GM21515 (cell line): ENCODE data around the gene SMG9.
"Not testable (repeated sequence)": the region's sequence is repeated elsewhere in the genome, so short reads cannot be mapped to it uniquely, and the experiment has no call there.

ENCODE experiments used
- ATAC-seq: cut with Tn5 transposase; IDR thresholded peaks from one replicate; pipeline ENCODE4 v1.9.1; 2021; ENCODE audit not compliant: unreplicated experiment

SMG9 gene

DNA sequence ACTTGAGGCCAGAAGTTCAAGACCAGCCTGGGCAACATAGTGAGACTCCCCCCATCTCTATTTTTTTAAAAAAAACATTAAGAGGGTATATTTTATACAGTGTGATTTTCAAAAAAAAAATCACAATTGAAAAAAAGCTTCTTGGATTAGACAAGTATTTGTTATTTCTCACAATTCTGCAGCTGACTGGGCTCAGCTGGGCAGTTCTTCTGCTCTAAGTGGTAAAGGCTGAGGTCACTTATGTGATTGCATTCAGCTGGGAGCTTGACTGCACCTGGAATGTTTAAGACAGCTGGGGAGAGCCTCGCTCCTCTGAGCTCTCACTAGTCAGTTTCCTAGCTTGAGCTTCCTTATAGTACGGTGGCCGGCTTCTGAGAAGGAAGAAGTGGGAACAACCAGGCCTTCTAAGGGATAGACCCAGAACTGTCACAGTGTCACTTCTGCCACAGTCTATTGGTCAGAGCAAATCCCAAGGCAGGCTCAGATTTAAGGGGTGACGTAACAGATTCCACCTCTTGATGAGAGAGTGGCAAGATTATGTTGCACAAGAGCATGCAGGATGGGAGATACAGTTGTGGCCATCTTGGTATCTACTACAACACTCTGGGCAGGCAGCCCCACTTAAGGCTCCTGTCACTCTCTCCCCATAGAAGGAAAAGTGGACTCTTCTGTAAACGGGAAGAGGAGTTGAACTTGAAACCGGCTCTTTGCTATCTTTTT, 58.6 kb downstream of the SMG9 start:
- no peak for ATAC-seq

DNA sequence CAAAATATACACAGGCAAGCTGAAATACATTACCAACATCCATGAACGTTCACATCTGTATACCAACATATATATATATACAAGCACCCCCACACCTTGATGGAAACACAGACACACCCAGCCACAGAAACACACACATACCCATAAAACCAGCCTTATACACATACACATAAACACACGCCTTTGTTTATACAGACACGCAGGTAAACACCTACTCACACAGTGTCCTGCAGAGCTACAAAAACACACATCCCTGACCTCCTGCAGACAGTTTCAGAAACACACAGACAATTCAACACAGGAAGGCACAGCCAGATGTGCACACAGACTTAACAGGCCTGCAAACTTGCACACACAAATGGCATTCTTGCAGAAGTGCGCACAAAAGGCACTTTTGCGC, 60.2 kb downstream of the SMG9 start:
- no peak for ATAC-seq

DNA sequence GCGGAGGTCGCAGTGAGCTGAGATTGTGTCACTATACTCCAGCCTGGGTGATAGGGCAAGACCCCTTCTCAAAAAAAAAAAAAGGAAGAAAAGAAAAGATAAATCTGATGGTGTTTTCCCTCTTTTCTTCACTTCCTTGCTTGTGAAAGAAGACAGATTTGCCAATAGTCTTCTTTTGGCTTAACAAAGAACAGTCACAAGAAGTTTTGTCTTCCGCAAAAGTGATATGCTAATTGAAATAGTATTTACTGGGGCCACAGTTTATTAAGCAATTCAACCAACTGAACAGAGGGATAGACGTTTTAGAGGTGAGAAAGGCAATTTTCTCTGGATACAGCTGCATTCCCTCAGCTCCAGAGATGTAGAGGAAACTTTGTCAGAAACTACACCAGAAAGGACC, 61.9 kb downstream of the SMG9 start:
- ATAC-seq: no peak

DNA sequence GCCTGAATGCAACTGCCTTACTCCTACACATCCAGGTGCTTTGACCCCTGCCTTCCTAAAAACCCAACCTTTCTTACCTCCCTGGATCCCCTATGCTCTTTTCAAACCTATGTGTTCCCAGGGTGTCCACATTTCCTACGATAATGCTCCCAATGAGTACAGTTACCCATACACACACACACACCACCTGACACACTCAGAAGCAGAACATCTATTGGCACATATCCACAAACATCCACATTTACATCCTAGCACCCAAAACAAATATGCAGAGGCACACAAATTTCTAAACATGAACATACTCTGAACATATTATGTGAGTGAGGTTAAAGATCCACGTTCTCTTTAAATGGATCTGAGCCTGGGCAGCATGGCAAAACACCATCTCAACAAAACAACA, 62.4 kb downstream of the SMG9 start:
- no peak for ATAC-seq

DNA sequence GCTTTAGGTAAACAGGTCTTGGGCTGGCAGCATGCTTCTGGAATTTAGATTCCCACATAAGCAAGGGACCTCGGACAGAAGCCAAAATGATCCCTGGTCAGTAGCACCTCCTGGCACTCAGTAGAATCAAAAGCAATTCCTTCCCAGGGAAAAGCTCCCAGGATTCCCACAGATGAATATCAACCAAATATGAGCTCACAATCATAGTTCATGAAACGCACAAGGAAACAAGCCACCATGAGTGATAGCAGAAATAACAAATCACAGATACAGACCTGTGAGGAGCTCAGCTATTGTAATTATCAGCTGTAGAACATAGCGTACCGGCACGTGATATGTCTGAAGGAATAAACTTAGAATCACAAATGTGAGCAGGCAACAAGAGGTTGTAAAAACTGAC, 63.0 kb downstream of the SMG9 start:
- no peak for ATAC-seq

DNA sequence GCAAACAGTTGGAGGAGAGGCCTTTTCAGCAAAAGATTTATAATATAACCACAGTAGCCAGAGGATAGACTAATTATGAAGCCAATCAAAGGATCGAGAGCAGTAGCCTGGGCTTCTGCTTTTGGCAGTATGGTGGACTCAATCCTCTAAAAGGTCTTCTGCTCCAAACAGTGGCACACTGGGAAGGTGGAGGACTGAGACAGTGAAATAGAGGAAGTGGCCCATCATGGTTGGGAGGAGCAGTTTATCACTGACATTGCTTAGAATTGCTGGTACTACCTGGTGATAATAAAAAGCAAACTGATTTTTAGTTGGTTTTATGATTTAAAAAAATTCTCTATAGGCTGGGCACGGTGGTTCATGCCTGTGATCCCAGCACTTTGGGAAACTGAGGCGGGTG, 63.9 kb downstream of the SMG9 start:
- no peak for ATAC-seq

DNA sequence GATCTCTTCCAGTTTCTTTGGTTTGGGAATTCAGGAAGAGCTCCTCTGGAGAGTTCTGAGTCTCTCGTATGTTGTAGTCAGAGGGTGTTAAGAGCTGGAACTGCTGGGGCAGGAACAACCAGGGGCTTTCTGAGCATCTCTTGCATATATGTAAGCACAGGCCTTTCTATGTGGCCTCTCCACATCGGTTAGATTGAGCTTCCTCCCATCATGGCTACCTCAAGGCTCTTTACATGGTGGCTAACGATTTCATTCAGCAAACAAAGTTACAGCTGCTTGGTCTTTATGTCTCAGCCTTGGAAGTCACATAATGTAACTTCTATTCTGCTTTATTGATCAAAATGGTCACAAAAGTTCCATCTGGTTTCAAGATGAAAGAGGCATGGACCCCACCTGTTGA, 64.3 kb downstream of the SMG9 start:
- no peak for ATAC-seq

DNA sequence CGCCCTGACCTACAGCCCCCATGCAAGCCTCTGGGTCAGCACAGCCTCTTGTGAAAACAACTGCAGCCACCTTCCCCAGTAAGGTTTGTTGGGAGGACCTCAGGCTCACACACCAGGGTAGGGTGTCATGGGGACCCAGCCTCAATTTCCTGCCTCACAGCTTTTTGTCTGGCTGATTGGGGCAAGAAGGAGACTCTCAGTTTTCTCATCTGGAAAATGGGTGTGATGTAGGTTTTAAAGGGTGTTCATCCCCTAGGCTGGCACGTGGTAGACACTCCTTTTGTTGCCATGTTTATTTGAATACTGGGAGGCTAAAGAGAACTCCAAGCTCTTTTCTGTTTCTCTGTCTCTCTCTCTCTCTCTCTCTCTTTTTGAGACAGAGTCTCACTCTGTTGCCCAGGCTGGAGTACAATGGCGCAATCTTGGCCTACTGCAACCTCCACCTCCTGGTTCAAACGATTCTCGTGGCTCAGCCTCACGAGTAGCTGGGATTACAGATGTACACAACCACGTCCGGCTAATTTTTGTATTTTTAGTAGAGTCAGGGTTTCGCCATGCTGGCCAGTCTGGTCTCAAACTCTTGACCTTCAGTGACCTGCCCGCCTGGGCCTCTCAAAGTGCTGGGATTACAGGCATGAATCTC, 66.6 kb downstream of the SMG9 start:
- ATAC-seq: no peak

DNA sequence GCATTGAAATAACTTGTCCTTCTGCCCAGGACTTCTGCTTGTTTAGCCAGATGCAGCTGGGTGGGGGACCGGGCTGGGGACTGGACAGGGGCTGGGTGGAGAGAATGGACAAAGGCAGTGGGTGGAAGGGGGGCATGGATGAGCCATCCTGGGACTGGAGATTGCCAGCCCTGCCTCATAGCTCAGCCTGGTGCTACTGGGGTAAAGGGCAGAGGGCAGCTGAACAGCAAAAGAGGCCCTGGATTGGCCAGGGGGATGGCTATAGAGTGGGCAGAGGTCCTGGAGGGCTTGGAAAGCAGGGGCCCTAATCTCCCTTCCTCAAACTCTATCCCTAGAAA, 67.1 kb downstream of the SMG9 start:
- no peak for ATAC-seq

DNA sequence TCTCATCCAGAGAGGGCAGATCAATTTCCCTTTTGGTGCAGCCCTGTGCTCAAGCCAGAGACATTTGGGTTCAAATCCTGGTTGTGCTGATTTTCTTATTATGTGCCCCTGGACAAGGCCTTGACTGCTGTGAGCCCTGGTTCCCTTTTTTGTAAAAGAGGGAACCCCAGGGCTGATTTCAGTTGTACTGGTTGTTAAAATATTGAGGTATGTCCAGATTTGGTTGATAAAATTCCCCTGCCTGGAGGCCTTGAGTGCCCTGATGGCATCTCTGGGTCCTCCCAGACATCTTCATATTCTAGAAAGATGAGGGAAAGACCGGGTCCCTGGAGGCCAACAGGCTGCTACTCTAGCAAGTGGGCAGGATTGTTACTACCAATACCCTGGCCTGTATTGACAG, 70.4 kb downstream of the SMG9 start:
- ATAC-seq: no peak

DNA sequence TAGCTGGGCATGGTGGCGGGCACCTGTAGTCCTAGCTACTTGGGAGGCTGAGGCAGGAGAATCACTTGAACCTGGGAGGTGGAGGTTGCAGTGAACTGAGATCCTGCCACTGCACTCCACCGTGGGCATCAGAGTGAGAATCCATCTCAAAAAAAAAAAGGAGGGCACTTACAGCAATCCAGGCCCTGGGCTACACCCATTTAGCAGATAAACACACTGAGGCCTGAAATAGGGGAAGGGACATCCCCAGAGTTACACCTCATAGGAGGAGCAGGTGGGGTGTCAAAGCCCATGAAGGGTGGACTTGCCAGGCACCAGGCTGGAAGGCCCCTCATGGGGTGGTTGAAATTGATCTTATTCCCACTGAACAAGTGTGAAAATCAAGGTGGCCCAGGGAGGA, 70.9 kb downstream of the SMG9 start:
- ATAC-seq: no peak

DNA sequence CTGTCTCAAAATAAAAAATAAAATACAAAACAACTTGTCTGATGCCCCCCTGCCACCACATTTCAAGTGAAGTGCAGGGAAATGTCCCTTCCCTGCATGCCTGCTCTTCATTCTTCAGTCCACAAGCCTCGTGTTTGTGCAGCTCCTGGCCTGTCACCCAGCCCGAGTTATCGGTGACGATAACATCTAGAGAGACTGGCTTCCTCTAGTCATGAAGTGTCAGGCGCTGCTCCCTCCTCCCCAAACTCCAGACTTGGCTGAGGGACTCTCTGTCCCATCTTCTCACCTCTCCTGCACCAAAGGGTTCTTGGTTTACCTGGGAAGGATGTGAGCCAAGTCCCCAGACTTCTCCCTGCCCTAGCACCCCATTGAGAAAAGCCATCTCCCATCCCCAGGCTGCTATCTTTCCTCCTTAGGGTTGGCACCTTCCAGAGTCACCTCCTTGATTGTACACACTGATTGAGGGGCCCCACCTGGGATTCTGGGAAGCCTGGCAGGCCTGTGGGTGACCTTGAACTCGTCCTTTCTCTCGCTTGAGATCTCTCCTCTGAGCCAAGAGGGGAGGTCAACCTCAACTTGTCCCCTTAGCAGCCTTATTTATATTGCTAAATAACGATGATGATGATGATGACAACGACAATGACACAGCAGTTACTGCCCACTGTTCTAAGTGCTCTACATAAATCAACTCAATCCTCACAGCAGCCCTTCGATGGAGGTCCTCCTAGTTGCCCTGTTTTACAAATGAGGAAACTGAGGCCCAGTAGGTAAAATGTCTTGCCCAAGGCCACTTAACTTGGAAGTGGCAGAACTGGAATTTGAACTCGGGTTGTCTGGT, 71.7 kb downstream of the SMG9 start:
- no peak for ATAC-seq

DNA sequence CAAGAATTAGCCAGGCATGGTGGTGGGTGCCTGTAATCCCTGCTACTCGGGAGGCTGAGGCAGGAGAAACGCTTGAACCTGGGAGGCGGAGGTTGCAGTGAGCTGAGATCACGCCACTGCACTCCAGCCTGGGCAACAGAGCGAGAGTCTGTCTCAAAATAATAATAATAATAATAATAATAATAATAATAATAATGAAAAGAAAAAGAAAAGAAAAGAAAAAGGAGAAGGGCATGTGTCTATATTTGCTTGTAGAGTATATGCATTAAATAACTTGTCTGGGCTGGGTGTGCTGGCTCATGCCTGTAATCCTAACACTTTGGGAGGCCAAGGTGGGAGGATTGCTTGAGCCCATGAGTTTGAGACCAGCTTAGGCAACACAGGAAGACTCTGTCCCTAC, 72.5 kb downstream of the SMG9 start:
- ATAC-seq: not testable (repeated sequence)

DNA sequence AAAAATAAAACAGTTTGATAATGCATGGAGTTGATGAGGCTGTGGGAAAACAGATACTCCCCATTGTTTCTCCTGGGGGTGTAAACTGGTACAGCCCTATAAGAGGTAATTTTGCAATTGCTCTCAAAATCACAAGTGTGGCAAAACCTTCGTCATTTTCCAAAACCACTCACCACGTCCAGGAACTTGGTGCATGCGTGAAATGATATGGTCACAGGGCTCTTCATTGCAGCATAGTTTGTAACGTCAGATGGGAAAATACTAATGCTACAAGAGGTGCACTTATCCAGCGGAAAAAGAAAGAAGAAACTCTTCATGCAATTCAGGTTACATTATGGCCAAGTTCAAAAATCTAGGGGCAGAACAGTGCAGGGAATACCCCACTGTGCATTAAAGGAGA, 72.9 kb downstream of the SMG9 start:
- ATAC-seq: no peak

DNA sequence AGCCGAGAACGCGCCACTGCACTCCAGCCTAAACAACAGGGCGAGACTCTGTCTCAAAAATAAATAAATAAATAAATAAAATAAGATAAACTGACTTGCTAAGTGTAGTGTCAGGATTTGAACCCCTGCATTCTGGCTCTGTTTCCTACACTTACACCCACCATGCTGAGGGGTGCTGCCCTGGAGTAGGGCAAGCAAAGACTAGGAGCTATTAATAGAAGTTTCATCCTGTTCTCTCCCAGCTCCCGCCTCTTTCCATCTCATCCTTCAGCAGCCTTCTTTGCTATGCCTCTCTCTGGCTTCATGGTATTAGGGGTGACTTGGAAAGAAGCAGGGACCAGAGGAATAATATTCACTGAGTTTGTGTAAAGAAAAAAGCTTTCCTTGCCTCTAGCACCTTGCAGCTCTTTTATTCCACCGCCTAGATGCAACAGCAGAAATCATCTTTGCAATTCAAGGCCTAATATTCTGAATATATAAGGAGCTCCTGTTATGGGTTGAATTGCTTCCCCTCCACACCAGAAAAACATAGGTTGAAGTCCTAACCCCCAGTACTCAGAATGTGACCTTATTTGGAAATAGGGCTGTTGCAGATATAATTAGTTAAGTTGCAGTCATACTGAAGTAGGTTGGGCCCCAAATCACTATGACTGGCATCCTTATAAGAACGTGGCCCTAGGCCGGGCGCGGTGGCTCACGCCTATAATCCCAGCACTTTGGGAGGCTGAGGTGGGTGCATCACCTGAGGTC, 76.1 kb downstream of the SMG9 start:
- no peak for ATAC-seq
